ENCODE data around the gene CPED1. TPM values are rescaled to one million over a fixed set of nuclear protein-coding genes. Genes with fewer than 3 reads are reported as not detected.

Gene CPED1
- total and polyA plus RNA-seq, 7 donors = 1.2 to 120 (median 79.6) TPM

DNA sequence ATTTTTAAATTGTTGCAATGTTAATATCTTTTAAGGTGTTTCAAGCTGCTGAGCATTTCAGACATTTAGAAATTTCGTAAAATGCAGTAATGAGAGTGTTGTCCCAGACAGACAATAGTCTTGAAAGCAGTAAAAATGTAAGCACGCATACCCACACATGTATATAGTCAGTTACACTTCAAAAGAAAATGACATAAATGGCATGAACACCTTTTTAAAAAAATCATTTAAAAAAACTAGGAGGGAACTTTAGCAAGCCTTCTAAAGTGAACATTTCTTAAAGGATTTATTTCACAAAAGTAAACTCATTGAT is 51.0 kb downstream of the CPED1 start:
- no peak for TF ChIP-seq POLR2A (IDR thresholded peaks at IDR 0.05)
- TF ChIP-seq POLR2AphosphoS5 (IDR thresholded peaks at IDR 0.05) = no peak
- TF ChIP-seq, protein P1, sequence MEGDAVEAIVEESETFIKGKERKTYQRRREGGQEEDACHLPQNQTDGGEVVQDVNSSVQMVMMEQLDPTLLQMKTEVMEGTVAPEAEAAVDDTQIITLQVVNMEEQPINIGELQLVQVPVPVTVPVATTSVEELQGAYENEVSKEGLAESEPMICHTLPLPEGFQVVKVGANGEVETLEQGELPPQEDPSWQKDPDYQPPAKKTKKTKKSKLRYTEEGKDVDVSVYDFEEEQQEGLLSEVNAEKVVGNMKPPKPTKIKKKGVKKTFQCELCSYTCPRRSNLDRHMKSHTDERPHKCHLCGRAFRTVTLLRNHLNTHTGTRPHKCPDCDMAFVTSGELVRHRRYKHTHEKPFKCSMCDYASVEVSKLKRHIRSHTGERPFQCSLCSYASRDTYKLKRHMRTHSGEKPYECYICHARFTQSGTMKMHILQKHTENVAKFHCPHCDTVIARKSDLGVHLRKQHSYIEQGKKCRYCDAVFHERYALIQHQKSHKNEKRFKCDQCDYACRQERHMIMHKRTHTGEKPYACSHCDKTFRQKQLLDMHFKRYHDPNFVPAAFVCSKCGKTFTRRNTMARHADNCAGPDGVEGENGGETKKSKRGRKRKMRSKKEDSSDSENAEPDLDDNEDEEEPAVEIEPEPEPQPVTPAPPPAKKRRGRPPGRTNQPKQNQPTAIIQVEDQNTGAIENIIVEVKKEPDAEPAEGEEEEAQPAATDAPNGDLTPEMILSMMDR (IDR thresholded peaks at IDR 0.05) = no peak
- TF ChIP-seq EP300 (IDR thresholded peaks at IDR 0.05) = no peak
- DNase-seq = no peak
- H3K4me3 ChIP-seq = no peak overlapping the region
- no peaks in the 10 kb centered on the region for H3K9me3 ChIP-seq
- no peaks in the 10 kb centered on the region for H3K36me3 ChIP-seq
- peaks cover 0 to 10% (median 3%) of the 10 kb centered on the region in 4 donors for H3K4me1 ChIP-seq
- no peaks in the 10 kb centered on the region for H3K27me3 ChIP-seq
- no peak overlapping the region for H3K27ac ChIP-seq
- 78 to 88% methylated on average over 2 of the region's 2 CpGs for WGBS, 2 donors
- intact Hi-C loops (cut with DNase I) = no loop called here

DNA sequence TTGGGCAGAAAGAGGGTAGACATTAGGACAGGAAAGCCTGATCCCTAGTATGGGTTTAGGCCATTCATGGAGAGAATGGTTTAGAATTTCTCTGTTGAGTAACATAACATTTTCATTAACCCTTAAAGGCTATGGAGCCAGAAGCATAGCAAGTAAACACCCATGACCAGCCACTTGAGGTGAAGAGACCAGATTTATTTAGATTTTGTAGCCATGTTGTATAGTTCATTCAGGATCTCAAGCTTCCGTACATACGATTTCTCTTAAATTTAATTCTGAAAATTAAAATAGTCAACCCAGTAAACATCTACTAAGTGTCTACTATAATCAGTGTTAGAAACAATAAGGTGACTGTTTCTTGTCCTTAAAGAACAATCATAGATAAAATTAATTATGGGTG is 51.5 kb downstream of the CPED1 start:
- 92% methylated on average over 2 of the region's 2 CpGs for WGBS, 2 donors
- TF ChIP-seq EP300 (IDR thresholded peaks at IDR 0.05) (no peak), POLR2AphosphoS5 (IDR thresholded peaks at IDR 0.05) (no peak), POLR2A (IDR thresholded peaks at IDR 0.05) (no peak)
- TF ChIP-seq, protein P1 (IDR thresholded peaks at IDR 0.05) = no peak
- intact Hi-C loops (cut with DNase I) = no loop called here

DNA sequence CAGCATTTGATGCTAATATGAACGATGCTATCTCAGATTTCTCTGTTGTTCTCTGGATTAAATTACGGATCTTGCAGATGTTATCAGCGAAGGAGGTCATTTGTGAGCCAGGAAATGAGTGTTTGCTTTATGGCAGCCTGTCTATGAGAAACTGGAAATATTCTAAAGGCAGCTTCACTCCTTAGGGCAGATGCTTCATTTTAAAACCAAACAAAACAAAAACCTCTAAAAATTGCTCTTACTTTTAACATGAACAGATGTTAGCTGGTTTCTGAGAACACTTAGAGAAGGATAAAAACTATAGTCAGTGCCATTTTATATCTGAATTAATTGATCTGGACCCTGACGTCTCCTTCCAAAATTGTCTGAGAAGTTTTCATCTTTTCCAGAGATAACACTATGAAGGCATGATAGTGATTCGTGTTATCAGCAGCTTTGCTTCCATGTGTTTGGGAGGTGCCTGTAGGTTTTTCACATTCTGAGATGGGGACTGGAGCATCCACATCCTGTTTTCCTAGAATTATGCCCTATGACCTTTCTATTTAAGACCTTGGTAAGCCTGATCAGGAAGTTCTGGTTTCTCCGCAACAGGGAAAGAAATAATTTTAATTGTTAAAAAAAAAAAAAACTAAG is 53.1 kb downstream of the CPED1 start:
- WGBS, 2 donors = 38 to 44% methylated on average over 6 of the region's 6 CpGs
- H3K27me3 ChIP-seq = no peaks in the 10 kb centered on the region
- peak overlapping the region; percentile 29 to 42 (median 37) for H3K27ac ChIP-seq
- no peaks in the 10 kb centered on the region for H3K9me3 ChIP-seq
- no peak for DNase-seq
- intact Hi-C loops (cut with DNase I) = no loop called here
- no peaks in the 10 kb centered on the region for H3K36me3 ChIP-seq
- no peak overlapping the region for H3K4me3 ChIP-seq
- TF ChIP-seq POLR2A (IDR thresholded peaks at IDR 0.05) (no peak), POLR2AphosphoS5 (IDR thresholded peaks at IDR 0.05) (no peak), EP300 (IDR thresholded peaks at IDR 0.05) (no peak)
- TF ChIP-seq, protein P1 (IDR thresholded peaks at IDR 0.05) = no peak
- H3K4me1 ChIP-seq = peaks cover 0 to 10% (median 3%) of the 10 kb centered on the region in 4 donors

More for the DNA sequence above, 51.5 kb downstream of the CPED1 start:
- DNase-seq = no peak
- Histone ChIP-seq H3K4me1 (peaks cover 0 to 10% (median 3%) of the 10 kb centered on the region in 4 donors), H3K9me3 (no peaks in the 10 kb centered on the region), H3K27me3 (no peaks in the 10 kb centered on the region), H3K27ac (no peak overlapping the region), H3K4me3 (no peak overlapping the region), H3K36me3 (no peaks in the 10 kb centered on the region)

DNA sequence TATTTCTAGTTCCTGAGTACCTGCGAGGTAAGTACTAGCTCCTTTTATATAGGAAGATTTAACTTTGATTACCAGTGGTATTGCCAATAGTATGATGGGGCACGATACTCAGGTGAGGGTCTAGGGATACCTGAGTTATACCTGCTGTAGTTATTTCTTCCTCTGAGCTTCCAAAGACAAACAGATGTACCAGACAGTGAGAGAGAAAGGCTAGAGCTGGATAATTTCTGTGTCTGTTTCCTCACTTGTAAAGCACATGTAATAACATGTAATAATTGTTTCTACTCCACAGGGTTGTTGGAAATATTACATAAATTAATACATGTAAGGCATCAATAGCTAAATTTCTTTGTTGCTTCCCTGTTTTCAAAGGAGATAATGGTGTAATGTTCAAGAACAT is 53.7 kb downstream of the CPED1 start:
- WGBS, 2 donors = 72 to 84% methylated on average over 2 of the region's 2 CpGs
- Histone ChIP-seq H3K27me3 (no peaks in the 10 kb centered on the region), H3K27ac (peak overlapping the region in 3 of 4 donors; percentile 33 to 42 (median 41)), H3K36me3 (no peaks in the 10 kb centered on the region), H3K9me3 (no peaks in the 10 kb centered on the region), H3K4me1 (peaks cover 0 to 10% (median 3%) of the 10 kb centered on the region in 4 donors), H3K4me3 (no peak overlapping the region)
- no peak for DNase-seq
- TF ChIP-seq, protein P1 (IDR thresholded peaks at IDR 0.05) = no peak
- TF ChIP-seq POLR2AphosphoS5 (IDR thresholded peaks at IDR 0.05) (no peak), POLR2A (IDR thresholded peaks at IDR 0.05) (no peak)
- intact Hi-C loops (cut with DNase I) = no loop called here

DNA sequence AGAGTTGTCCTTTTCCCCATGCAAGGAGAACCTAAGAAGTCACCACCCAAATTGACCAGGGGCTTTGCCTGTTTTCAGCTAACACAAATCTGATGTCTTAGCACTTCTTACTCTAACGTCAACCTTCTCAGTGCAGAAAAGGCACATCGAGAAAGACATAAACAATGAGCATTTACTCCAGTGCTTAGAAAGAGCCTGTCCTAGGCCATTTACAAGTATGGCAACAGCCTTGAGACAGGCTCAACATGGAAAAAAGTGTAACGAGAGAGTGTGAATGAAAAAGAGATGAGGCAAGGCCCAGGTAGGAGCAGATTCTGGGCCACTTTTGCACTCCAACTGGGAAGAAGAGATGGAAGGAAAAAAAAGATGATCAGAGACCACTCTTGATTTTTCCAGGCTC is 54.4 kb downstream of the CPED1 start:
- Histone ChIP-seq H3K9me3 (no peaks in the 10 kb centered on the region), H3K4me1 (peaks cover 0 to 10% (median 3%) of the 10 kb centered on the region in 4 donors), H3K27ac (no peak overlapping the region), H3K27me3 (no peaks in the 10 kb centered on the region), H3K4me3 (no peak overlapping the region), H3K36me3 (no peaks in the 10 kb centered on the region)
- no peak for DNase-seq
- TF ChIP-seq, protein P1 (IDR thresholded peaks at IDR 0.05) = no peak
- TF ChIP-seq POLR2AphosphoS5 (IDR thresholded peaks at IDR 0.05) = no peak
- no peak for TF ChIP-seq POLR2A (IDR thresholded peaks at IDR 0.05)
- no peak for TF ChIP-seq EP300 (IDR thresholded peaks at IDR 0.05)
- 91 to 92% methylated on average over 3 of the region's 3 CpGs for WGBS, 2 donors
- intact Hi-C loops (cut with DNase I) = no loop called here
